GM18870 (cell line): ENCODE data around the gene CD70.
"Not testable (repeated sequence)": the region's sequence is repeated elsewhere in the genome, so short reads cannot be mapped to it uniquely, and the experiment has no call there.

Experiments
- ATAC-seq: cut with Tn5 transposase; IDR thresholded peaks from one replicate; pipeline ENCODE4 v1.9.1; 2021; ENCODE audit warnings: moderate library complexity; ENCODE audit not compliant: unreplicated experiment

CD70 gene, protein sequence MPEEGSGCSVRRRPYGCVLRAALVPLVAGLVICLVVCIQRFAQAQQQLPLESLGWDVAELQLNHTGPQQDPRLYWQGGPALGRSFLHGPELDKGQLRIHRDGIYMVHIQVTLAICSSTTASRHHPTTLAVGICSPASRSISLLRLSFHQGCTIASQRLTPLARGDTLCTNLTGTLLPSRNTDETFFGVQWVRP

GRCh38 chr19:6590827-6591319, at the start of gene CD70:
TSS of gene CD70 (minus strand) at chr19:6591150. CDS start at chr19:6591002, 148 bp downstream.
- ATAC-seq, result no peak

- not testable (repeated sequence) for ATAC-seq
Observed at GRCh38 chr19:6640333-6640732, 49.4 kb upstream of the CD70 start.

GRCh38 chr19:6639439-6639838, 48.5 kb upstream of the CD70 start:
- no peak for ATAC-seq

DNA sequence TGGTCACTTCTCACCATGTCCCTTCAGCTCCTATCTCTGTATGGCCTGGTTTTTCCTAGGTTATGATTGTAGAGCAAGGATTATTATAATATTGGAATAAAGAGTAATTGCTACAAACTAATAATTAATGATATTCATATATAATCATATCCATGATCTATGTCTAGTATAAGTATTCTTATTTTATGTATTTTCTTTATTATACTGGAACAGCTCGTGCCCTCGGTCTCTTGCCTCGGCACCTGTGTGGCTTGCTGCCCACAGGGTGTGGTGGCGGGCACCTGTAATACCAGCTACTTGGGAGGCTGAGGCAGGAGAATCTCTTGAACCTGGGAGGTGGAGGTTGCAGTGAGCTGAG, 42.5 kb upstream of the CD70 start:
- ATAC-seq, result not testable (repeated sequence)

DNA sequence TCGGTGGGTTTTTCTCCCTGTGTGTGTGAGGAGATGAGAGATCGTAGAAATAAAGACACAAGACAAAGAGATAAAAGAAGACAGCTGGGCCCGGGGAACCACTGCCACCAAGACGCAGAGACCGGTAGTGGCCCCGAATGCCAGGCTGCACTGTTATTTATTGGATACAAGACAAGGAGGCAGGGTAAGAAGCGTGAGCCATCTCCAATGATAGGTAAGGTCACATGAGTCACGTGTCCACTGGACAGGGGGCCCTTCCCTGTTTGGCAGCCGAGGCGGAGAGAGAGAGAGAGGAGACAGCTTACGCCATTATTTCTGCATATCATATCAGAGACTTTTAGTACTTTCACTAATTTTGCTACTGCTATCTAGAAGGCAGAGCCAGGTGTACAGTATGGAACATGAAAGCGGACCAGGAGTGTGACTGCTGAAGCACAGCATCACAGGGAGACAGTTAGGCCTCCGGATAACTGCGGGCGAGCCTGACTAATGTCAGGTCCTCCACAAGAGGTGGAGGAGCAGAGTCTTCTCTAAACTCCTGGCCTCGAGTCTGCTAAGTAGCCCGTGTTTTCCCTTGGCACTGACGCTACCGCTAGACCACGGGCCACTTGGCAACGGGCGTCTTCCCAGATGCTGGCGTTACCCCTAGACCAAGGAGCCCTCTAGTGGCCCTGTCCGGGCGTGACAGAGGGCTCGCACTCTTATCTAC, 42.0 kb upstream of the CD70 start:
- not testable (repeated sequence) for ATAC-seq

- ATAC-seq, result no peak
Observed at GRCh38 chr19:6632002-6632621, 41.2 kb upstream of the CD70 start.

GRCh38 chr19:6626764-6627163, 35.8 kb upstream of the CD70 start:
- ATAC-seq, result no peak

- no peak for ATAC-seq
Observed at GRCh38 chr19:6617374-6617773, 26.4 kb upstream of the CD70 start.

GRCh38 chr19:6616011-6616410, 25.1 kb upstream of the CD70 start:
- ATAC-seq, result peak; percentile 54

GRCh38 chr19:6613711-6614110, 22.8 kb upstream of the CD70 start:
- ATAC-seq, result no peak

DNA sequence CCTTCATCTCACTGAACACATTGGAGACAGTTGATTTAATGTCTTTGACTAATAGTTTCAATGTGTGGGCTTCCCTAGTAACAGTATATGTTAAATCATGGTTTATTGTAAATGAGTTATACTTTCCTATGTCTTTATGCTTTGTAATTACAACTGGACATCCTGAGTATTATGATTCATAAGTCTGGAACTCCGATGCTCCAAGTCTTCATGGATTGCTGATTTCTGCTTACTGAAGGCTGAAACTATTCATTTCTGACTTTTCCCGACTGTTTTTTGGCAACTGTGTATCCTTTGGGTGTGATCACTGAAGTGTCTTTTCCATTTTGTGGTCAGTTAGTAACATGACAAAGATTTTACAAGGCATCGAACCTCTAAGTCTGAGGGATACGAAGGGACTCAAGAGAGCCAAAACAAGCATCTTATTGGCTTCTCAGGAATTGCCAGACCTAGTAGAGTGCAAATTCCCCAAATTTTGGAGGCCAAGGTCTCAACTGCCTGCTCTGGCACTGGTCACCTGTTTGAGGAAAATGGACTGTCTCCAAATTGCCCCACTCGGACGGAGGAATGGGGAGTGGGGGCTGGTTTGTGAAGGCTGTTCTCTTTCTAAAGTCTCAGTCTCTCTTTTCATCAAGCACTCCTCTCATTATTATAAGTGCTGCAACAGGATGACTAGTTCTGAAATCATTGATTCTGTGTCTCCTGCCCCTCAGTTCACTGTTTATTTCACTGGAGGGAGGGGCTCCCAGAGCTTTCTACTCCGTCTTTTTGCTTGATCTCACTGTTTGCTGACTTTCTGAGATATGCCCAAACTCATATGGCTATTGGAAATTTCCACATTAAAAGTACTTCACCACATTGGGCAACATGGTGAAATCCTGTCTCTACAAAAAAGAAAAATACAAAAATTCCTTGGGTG, 20.2 kb upstream of the CD70 start:
- ATAC-seq, result no peak

DNA sequence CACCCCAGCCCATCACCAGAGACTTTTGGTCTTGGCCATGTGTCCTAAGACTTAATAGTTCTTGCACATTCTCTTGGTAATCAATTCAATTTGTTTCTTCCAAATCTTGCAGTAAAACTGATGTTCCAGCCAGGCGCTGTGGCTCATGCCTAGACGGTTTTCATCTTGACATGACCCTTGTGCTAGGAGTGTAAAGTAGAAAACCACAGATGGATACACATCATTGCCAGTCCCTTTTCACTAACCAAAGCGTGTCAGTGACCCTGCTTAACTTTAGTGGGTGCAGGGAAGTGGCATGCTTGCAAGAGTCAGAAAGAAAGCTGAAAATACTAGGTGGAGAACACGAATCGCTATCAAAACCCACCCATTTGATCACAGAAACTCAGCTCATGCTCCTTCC, 18.0 kb upstream of the CD70 start:
- no peak for ATAC-seq

- not testable (repeated sequence) for ATAC-seq
Observed at GRCh38 chr19:6608146-6608545, 17.2 kb upstream of the CD70 start.

- not testable (repeated sequence) for ATAC-seq
Observed at GRCh38 chr19:6606276-6607070, 15.5 kb upstream of the CD70 start.

DNA sequence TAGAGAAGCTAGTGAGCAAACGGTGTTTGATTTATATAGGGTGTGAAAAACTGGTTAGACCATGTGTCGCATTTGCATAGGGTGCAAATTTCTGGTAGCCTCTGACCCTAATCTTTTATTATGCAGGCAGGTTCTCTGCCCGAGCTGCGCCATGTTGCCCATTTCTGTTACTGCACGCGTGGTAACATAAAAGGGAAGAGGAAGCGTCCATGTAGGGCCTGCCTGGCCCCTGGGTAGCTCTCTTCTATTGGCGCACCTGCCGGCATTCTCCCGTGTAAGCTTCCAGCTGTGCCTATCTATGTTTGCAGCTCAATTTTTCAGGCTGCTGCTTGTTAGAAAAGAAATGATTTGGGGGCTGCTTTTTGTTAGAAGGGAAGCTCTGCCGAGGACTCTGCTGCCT, 14.0 kb upstream of the CD70 start:
- ATAC-seq, result no peak

DNA sequence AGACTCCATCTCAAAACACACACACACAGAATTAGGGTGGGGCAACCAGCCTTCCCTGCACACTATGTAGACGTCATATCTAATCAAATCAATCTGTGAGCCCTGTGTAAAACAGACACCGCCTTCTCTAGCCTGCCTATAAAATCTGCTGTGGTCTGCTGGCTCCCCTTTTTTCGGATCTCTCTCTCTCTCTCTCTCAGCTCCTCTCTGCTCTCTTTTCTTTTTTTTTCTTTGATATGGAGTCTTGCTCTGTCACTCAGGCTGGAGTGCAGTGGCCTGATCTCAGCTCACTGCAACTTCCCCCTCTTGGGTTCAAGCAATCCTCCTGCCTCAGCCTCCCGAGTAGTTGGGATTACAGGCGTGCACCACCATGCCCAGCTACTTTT, 11.8 kb upstream of the CD70 start:
- no peak for ATAC-seq

GRCh38 chr19:6601537-6602052, 10.6 kb upstream of the CD70 start:
- ATAC-seq, result peak; percentile 63

DNA sequence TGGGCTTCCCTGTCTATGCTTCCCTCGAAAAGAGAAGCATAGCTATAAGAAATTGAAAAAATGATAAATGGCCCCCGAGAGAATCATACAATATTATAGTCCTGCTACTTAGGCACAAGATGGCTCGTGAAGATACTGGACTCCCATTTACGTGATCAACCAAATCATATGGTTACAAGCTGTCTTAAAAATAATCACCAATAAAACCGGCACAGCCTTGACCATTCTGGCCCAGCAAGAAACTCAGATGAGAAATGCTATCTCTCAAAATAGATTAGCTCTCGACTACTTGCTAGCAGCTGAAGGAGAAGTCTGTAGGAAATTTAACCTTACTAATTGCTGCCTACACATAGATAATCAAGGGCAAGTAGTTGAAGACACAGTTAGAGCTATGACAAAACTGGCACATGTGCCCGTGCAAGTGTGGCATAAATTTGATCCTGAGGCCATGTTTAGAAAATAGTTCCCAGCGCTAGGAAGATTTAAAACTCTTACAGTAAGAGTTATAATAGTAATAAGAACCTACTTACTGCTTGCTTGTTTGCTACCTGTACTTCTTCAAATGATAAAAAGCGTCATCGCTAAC, 10.1 kb upstream of the CD70 start:
- ATAC-seq, result not testable (repeated sequence)

- ATAC-seq, result no peak
Observed at GRCh38 chr19:6599866-6600454, 9.0 kb upstream of the CD70 start.
